KMS-11 (cell line): ENCODE results near the gene SLC5A2.

ENCODE experiments used
- H2AFZ ChIP-seq: fragments of 200-600 bp; sonication (generic); 2 replicates; pipeline ENCODE4 v1.6.1; 2016; ENCODE audit warnings: antibody characterized with exemption, mixed run types, low read depth
- H3K27ac ChIP-seq: fragments of 200-600 bp; sonication (generic); 2 replicates; pipeline ENCODE4 v1.6.1; 2016; ENCODE audit warnings: mild to moderate bottlenecking, mixed run types
- H3K27me3 ChIP-seq: fragments of 200-600 bp; sonication (generic); 2 replicates; pipeline ENCODE4 v1.6.1; 2017; ENCODE audit warnings: mild to moderate bottlenecking, low read depth, mixed run types, moderate library complexity; ENCODE audit not compliant: insufficient read depth
- H3K36me3 ChIP-seq: fragments of 200-600 bp; sonication (generic); 2 replicates; pipeline ENCODE4 v1.6.1; 2017; ENCODE audit warnings: mild to moderate bottlenecking, mixed run types; ENCODE audit not compliant: insufficient read depth
- H3K4me1 ChIP-seq: fragments of 200-600 bp; sonication (generic); 2 replicates; pipeline ENCODE4 v1.6.1; 2016; ENCODE audit warnings: mild to moderate bottlenecking, low read depth, mixed run types; ENCODE audit not compliant: poor library complexity, severe bottlenecking
- H3K4me2 ChIP-seq: fragments of 200-600 bp; sonication (generic); 2 replicates; pipeline ENCODE4 v1.7.0; 2016; ENCODE audit warnings: mild to moderate bottlenecking, mixed run types
- H3K4me3 ChIP-seq: fragments of 200-600 bp; sonication (generic); IDR thresholded peaks from 2 replicates; pipeline ENCODE4 v1.6.1; 2017; ENCODE audit warnings: low read depth, low read length, mixed read lengths; ENCODE audit not compliant: insufficient read depth
- H3K79me2 ChIP-seq: fragments of 200-600 bp; sonication (generic); 2 replicates; pipeline ENCODE4 v1.6.1; 2016; ENCODE audit warnings: low read depth, mixed run types; ENCODE audit not compliant: insufficient read depth
- H3K9ac ChIP-seq: fragments of 200-600 bp; sonication (generic); 2 replicates; pipeline ENCODE4 v1.6.1; 2016; ENCODE audit warnings: mild to moderate bottlenecking, mixed run types
- H4K20me1 ChIP-seq: fragments of 200-600 bp; sonication (generic); 2 replicates; pipeline ENCODE4 v1.6.1; 2016; ENCODE audit warnings: mild to moderate bottlenecking, mixed run types; ENCODE audit not compliant: insufficient read depth
- CTCF ChIP-seq: fragments of 200-600 bp; sonication (generic); conservative IDR thresholded peaks from 2 replicates; pipeline ENCODE4 v1.6.1; 2017; ENCODE audit warnings: low read depth, mild to moderate bottlenecking, antibody characterized with exemption, low read length, moderate library complexity, mixed read lengths

Gene SLC5A2

GRCh38 chr16:31532120-31532519 is 49.2 kb downstream of the SLC5A2 start:
- TF ChIP-seq CTCF = no peak
- H3K4me3 ChIP-seq = no peak overlapping the region
- no peak overlapping the region for H3K4me2 ChIP-seq
- no peak overlapping the region for H2AFZ ChIP-seq
- H3K79me2 ChIP-seq = no peaks in the 10 kb centered on the region
- no peaks in the 10 kb centered on the region for H3K4me1 ChIP-seq
- H3K36me3 ChIP-seq = no peaks in the 10 kb centered on the region
- no peaks in the 10 kb centered on the region for H4K20me1 ChIP-seq
- H3K27me3 ChIP-seq = no peaks in the 10 kb centered on the region
- no peak overlapping the region for H3K27ac ChIP-seq
- no peak overlapping the region for H3K9ac ChIP-seq

- no peak overlapping the region for H3K4me3 ChIP-seq
- H3K36me3 ChIP-seq = no peaks in the 10 kb centered on the region
- TF ChIP-seq CTCF = no peak
- no peaks in the 10 kb centered on the region for H3K27me3 ChIP-seq
- H3K4me1 ChIP-seq = no peaks in the 10 kb centered on the region
- H3K4me2 ChIP-seq = no peak overlapping the region
- no peaks in the 10 kb centered on the region for H3K79me2 ChIP-seq
- no peaks in the 10 kb centered on the region for H4K20me1 ChIP-seq
- no peak overlapping the region for H2AFZ ChIP-seq
- no peak overlapping the region for H3K27ac ChIP-seq
- H3K9ac ChIP-seq = no peak overlapping the region
Observed at GRCh38 chr16:31532896-31533295, 50.0 kb downstream of the SLC5A2 start.

GRCh38 chr16:31535737-31536136 is 52.8 kb downstream of the SLC5A2 start:
- Histone ChIP-seq H4K20me1 (no peaks in the 10 kb centered on the region), H3K27ac (no peak overlapping the region), H3K79me2 (no peaks in the 10 kb centered on the region), H3K4me3 (no peak overlapping the region), H2AFZ (no peak overlapping the region), H3K36me3 (no peaks in the 10 kb centered on the region), H3K27me3 (no peaks in the 10 kb centered on the region), H3K4me1 (no peaks in the 10 kb centered on the region), H3K9ac (no peak overlapping the region), H3K4me2 (no peak overlapping the region)
- no peak for TF ChIP-seq CTCF

- H3K36me3 ChIP-seq = no peaks in the 10 kb centered on the region
- H3K27ac ChIP-seq = no peak overlapping the region
- TF ChIP-seq CTCF = no peak
- no peak overlapping the region for H3K4me2 ChIP-seq
- no peak overlapping the region for H3K9ac ChIP-seq
- no peaks in the 10 kb centered on the region for H3K27me3 ChIP-seq
- no peak overlapping the region for H3K4me3 ChIP-seq
- H3K4me1 ChIP-seq = no peaks in the 10 kb centered on the region
- no peak overlapping the region for H2AFZ ChIP-seq
- no peaks in the 10 kb centered on the region for H3K79me2 ChIP-seq
- no peaks in the 10 kb centered on the region for H4K20me1 ChIP-seq
Observed at GRCh38 chr16:31536804-31537361, 54.0 kb downstream of the SLC5A2 start.
